Upper lobe of left lung (tissue), 4 donors: ENCODE data around the gene REPS1.

ENCODE experiments used
- CTCF ChIP-seq, 6 experiments: fragments of 450-650 bp in 4 of 6; fragments of 200-600 bp in 2 of 6; sonication (generic) in 2 of 6; IDR thresholded peaks; one replicate each; pipeline ENCODE4 v1.5.1; 2016 to 2019; ENCODE audit warnings: antibody characterized with exemption in 6 of 6
- EP300 ChIP-seq, 4 donors: sonication (generic); formaldehyde crosslinking; IDR thresholded peaks; one replicate each; pipeline ENCODE4 v1.5.1; 2017; ENCODE audit warnings: antibody characterized with exemption in 4 of 4, control low read depth in 2 of 4
- POLR2A ChIP-seq, 4 donors: fragments of 450-650 bp; IDR thresholded peaks; one replicate each; pipeline ENCODE4 v1.5.1; 2016 to 2017; ENCODE audit warnings: antibody characterized with exemption in 4 of 4, mild to moderate bottlenecking in 2 of 4
- POLR2AphosphoS5 ChIP-seq, 2 donors: sonication (generic); formaldehyde crosslinking; IDR thresholded peaks; one replicate each; pipeline ENCODE4 v1.5.1; 2017; ENCODE audit warnings: antibody characterized with exemption in 2 of 2

GRCh38 chr6:138944412-138944811, 43.6 kb downstream of the REPS1 start:
- TF ChIP-seq EP300 (IDR thresholded peaks at IDR 0.05): no peak
- TF ChIP-seq CTCF (IDR thresholded peaks at IDR 0.05): no peak
- TF ChIP-seq POLR2AphosphoS5 (IDR thresholded peaks at IDR 0.05): no peak
- TF ChIP-seq POLR2A (IDR thresholded peaks at IDR 0.05): no peak
